HK-2 (cell line): ENCODE data around the gene TMEM250.
A peak's percentile ranks its signal among the peaks of the same experiment; 100 is the strongest.
"Not testable (repeated sequence)": the region's sequence is repeated elsewhere in the genome, so short reads cannot be mapped to it uniquely, and the experiment has no call there.

Experiments
- DNase-seq: peaks from one replicate; pipeline ENCODE4 v3.0.0-alpha.2; 2018; ENCODE audit not compliant: unreplicated experiment

The TMEM250 gene

GRCh38 chr9:136118320-136119060 lies at the start of gene TMEM250:
TSS of gene TMEM250 (minus strand) at chr9:136118875. CDS start at chr9:136116900, 1,975 bp downstream.
- peak; percentile 97 for DNase-seq

GRCh38 chr9:136163248-136163850 lies 44.7 kb upstream of the TMEM250 start:
- no peak for DNase-seq

- DNase-seq: no peak
These were observed 42.4 kb upstream of the TMEM250 start for GRCh38 chr9:136160995-136161610.

- DNase-seq: no peak
These were observed 41.7 kb upstream of the TMEM250 start for GRCh38 chr9:136160381-136160841.

GRCh38 chr9:136159851-136160250 lies 41.2 kb upstream of the TMEM250 start:
- DNase-seq: no peak

- no peak for DNase-seq
These were observed 39.0 kb upstream of the TMEM250 start for GRCh38 chr9:136157477-136158265.

GRCh38 chr9:136156209-136157120 lies 37.8 kb upstream of the TMEM250 start:
- no peak for DNase-seq

- DNase-seq: no peak
These were observed 36.9 kb upstream of the TMEM250 start for GRCh38 chr9:136155576-136155975.

- DNase-seq: no peak
These were observed 36.3 kb upstream of the TMEM250 start for GRCh38 chr9:136154943-136155342.

GRCh38 chr9:136153381-136154065 lies 34.8 kb upstream of the TMEM250 start:
- no peak for DNase-seq

- DNase-seq: no peak
These were observed 34.3 kb upstream of the TMEM250 start for GRCh38 chr9:136152931-136153330.

GRCh38 chr9:136152543-136152866 lies 33.8 kb upstream of the TMEM250 start:
- no peak for DNase-seq

GRCh38 chr9:136151848-136152542 lies 33.3 kb upstream of the TMEM250 start:
- no peak for DNase-seq

GRCh38 chr9:136151214-136151804 lies 32.6 kb upstream of the TMEM250 start:
- DNase-seq: no peak

- not testable (repeated sequence) for DNase-seq
These were observed 32.1 kb upstream of the TMEM250 start for GRCh38 chr9:136150664-136151213.

GRCh38 chr9:136149853-136150252 lies 31.2 kb upstream of the TMEM250 start:
- DNase-seq: no peak

GRCh38 chr9:136149337-136149736 lies 30.7 kb upstream of the TMEM250 start:
- no peak for DNase-seq

- DNase-seq: no peak
These were observed 30.1 kb upstream of the TMEM250 start for GRCh38 chr9:136148766-136149165.
